ENCODE measurements around the gene TEF. TPM values are rescaled to one million over a fixed set of nuclear protein-coding genes. Genes with fewer than 3 reads are reported as not detected.

The TEF gene
- total and polyA plus RNA-seq, 9 of the 15 experiments (the other 6 are each of a cell fraction or from before 2014, with no cell fraction given): 0.04 to 3.1 (median 1.2) TPM

- no peak for TF ChIP-seq XRCC5 (IDR thresholded peaks at IDR 0.05; ENCODE audit: low read depth, low read length)
- no peak for TF ChIP-seq TCF7 (IDR thresholded peaks at IDR 0.05; ENCODE audit: borderline replicate concordance)
- no peak for TF ChIP-seq PTRF (tag; IDR thresholded peaks at IDR 0.05)
- no peak for TF ChIP-seq ZNF77 (CRISPR knock-in tag; IDR thresholded peaks at IDR 0.05)
- TF ChIP-seq ZBTB2 (IDR thresholded peaks at IDR 0.05): no peak
- peak; percentile 84 for TF ChIP-seq RBFOX2 (IDR thresholded peaks at IDR 0.05; ENCODE audit: low read depth, low read length)
- TF ChIP-seq E2F3 (CRISPR knock-in tag; IDR thresholded peaks at IDR 0.05): no peak
- TF ChIP-seq ZFP36 (IDR thresholded peaks at IDR 0.05; ENCODE audit: low read depth, low read length, partially characterized antibody): no peak
- no peak for TF ChIP-seq RBBP5 (IDR thresholded peaks at IDR 0.05; ENCODE audit: borderline replicate concordance, insufficient read depth, low read length, poor library complexity, severe bottlenecking)
- no peak for TF ChIP-seq ZFP1 (CRISPR knock-in tag; IDR thresholded peaks at IDR 0.05)
- no peak for TF ChIP-seq L3MBTL2 (IDR thresholded peaks at IDR 0.05)
- no peak for TF ChIP-seq ELF4 (CRISPR knock-in tag; IDR thresholded peaks at IDR 0.05)
- no peak for TF ChIP-seq STAT5A (IDR thresholded peaks at IDR 0.05; ENCODE audit: borderline replicate concordance, low read length)
- no peak for TF ChIP-seq HSF4 (CRISPR knock-in tag; IDR thresholded peaks at IDR 0.05; ENCODE audit: borderline replicate concordance)
- peak; percentile 81 for TF ChIP-seq POLR2G (IDR thresholded peaks at IDR 0.05; ENCODE audit: low read depth, low read length)
- TF ChIP-seq ZNF551 (CRISPR knock-in tag; IDR thresholded peaks at IDR 0.05): no peak
- no peak for TF ChIP-seq DNMT1 (IDR thresholded peaks at IDR 0.05)
- TF ChIP-seq HDAC1 (IDR thresholded peaks at IDR 0.05): peak in 1 of 2 experiments; percentile 69; a peak in 2 of 4 replicates
- TF ChIP-seq, protein P1, sequence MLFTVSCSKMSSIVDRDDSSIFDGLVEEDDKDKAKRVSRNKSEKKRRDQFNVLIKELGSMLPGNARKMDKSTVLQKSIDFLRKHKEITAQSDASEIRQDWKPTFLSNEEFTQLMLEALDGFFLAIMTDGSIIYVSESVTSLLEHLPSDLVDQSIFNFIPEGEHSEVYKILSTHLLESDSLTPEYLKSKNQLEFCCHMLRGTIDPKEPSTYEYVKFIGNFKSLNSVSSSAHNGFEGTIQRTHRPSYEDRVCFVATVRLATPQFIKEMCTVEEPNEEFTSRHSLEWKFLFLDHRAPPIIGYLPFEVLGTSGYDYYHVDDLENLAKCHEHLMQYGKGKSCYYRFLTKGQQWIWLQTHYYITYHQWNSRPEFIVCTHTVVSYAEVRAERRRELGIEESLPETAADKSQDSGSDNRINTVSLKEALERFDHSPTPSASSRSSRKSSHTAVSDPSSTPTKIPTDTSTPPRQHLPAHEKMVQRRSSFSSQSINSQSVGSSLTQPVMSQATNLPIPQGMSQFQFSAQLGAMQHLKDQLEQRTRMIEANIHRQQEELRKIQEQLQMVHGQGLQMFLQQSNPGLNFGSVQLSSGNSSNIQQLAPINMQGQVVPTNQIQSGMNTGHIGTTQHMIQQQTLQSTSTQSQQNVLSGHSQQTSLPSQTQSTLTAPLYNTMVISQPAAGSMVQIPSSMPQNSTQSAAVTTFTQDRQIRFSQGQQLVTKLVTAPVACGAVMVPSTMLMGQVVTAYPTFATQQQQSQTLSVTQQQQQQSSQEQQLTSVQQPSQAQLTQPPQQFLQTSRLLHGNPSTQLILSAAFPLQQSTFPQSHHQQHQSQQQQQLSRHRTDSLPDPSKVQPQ (CRISPR knock-in tag; IDR thresholded peaks at IDR 0.05; ENCODE audit: borderline replicate concordance): no peak; the same call in 1 of the 2 replicates
- TF ChIP-seq SPI1 (IDR thresholded peaks at IDR 0.05; ENCODE audit: borderline replicate concordance, low read depth, low read length): no peak
- no peak for TF ChIP-seq ZFP30 (CRISPR knock-in tag; IDR thresholded peaks at IDR 0.05; ENCODE audit: borderline replicate concordance)
- no peak for TF ChIP-seq FOXA1 (IDR thresholded peaks at IDR 0.05; ENCODE audit: borderline replicate concordance)
- no peak for TF ChIP-seq VEZF1 (CRISPR knock-in tag; IDR thresholded peaks at IDR 0.05)
These were observed 781 bp upstream of the TEF start (continued) for GRCh38 chr22:41380993-41381328.
